AG04449 (cell line): ENCODE data around the gene SLC26A11.

ENCODE experiments used
- CTCF ChIA-PET: fragments of 350-600 bp; formaldehyde crosslinking; extraction: SDS; loops from one replicate; lab custom pipeline; 2021; ENCODE audit warnings: antibody characterized with exemption; lab: Yijun Ruan, JAX
- POLR2A ChIA-PET: fragments of 400-600, 350-600 bp; formaldehyde crosslinking; extraction: SDS; loops from one replicate; lab custom pipeline; 2020; ENCODE audit warnings: antibody characterized with exemption, inconsistent platforms; lab: Yijun Ruan, JAX
- DNase-seq: peaks from one replicate; pipeline ENCODE4 v3.0.0-alpha.2; 2010; ENCODE audit warnings: low read depth, low spot score
- H3K4me3 ChIP-seq: 2 replicates; pipeline ENCODE4 v1.5.1; 2011; ENCODE audit warnings: low read depth, mild to moderate bottlenecking, control low read depth, low read length
- TF ChIP-seq, protein P1 (sequence below): IDR thresholded peaks from one replicate; pipeline ENCODE4 v1.5.1; 2011; ENCODE audit warnings: mild to moderate bottlenecking, moderate library complexity, low read length, control low read depth, inconsistent platforms; ENCODE audit not compliant: insufficient read depth; ENCODE audit errors: missing control alignments

Gene SLC26A11

DNA sequence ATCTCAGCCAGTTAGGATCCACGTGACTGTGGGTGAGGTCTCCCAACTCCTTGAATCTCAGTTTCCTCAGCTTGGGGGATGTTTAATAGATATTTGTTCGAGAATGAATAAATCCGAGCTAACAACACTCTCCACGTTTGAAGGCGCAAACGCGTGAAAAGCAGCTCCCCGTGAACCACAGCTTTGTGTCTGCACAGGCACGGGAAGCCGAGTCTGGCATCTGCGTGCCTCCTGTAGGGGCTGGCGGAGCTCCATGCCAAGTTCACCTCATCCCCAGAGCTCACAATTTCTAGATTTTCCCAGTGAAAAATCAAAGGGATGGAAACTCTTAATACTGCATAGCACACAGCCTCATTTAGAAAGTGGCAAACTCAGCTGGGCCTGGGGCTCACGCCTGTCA is 14.4 kb upstream of the SLC26A11 start:
- TF ChIP-seq, protein P1, sequence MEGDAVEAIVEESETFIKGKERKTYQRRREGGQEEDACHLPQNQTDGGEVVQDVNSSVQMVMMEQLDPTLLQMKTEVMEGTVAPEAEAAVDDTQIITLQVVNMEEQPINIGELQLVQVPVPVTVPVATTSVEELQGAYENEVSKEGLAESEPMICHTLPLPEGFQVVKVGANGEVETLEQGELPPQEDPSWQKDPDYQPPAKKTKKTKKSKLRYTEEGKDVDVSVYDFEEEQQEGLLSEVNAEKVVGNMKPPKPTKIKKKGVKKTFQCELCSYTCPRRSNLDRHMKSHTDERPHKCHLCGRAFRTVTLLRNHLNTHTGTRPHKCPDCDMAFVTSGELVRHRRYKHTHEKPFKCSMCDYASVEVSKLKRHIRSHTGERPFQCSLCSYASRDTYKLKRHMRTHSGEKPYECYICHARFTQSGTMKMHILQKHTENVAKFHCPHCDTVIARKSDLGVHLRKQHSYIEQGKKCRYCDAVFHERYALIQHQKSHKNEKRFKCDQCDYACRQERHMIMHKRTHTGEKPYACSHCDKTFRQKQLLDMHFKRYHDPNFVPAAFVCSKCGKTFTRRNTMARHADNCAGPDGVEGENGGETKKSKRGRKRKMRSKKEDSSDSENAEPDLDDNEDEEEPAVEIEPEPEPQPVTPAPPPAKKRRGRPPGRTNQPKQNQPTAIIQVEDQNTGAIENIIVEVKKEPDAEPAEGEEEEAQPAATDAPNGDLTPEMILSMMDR: no peak
- no peak for DNase-seq
- POLR2A ChIA-PET: no interaction called here
- CTCF ChIA-PET: interaction anchor here (1.5 to 3.7 kb wide), 3 partner anchors 10 to 14 kb away, joined by 3 to 21 read pairs (median 4); no protein-coding TSS in a partner anchor
- no peak overlapping the region for H3K4me3 ChIP-seq

DNA sequence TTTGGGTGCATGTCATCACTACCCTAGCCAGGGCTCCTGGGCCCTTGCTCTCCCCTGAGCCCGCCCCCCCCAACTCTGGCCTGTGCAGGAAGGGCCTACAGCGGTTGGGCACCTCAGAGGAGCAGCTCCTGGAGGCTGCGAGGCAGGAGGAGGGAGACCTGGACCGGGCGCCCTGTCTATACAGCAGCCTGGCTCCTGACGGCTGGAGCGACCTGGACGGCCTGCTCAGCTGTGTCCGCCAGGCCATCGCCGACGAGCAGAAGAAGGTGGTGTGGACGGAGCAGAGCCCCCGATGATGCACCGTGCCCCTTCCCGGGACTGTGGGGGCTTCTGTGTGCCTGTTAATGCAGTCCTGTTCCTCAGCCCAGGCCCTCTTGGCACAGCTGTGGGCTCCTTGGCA is 12.2 kb upstream of the SLC26A11 start:
- DNase-seq: no peak
- ChIA-PET CTCF (interaction anchor here (3.7 kb wide), 1 partner anchor 12 kb away, joined by 21 read pairs; no protein-coding TSS in a partner anchor), POLR2A (interaction anchor here (0.6 kb wide), 1 partner anchor 18 kb away, joined by 3 read pairs; no protein-coding TSS in a partner anchor)
- H3K4me3 ChIP-seq: no peak overlapping the region
- TF ChIP-seq, protein P1: no peak

DNA sequence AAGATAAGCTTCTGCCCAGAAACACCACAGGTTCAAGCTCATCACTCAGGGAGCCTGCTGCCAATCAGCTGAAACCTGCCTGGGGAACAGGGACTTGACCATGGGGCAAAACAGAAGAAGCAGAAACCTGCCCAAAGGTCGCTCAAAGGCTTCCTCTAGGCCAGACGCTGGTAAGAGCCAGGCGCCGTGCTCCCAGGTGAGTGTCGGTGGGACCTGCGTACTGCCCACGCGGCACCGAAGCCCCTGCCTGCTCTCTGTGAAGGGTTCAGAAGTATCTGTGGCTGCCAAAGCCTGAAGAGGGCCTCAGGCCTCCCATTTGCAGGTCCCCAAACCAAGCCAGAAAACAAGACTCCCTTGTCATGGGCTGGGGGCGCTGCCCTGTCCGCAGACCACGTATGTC is 10.5 kb upstream of the SLC26A11 start:
- ChIA-PET POLR2A (no interaction called here), CTCF (interaction anchor here (0.7 kb wide), 1 partner anchor 14 kb away, joined by 3 read pairs; no protein-coding TSS in a partner anchor)
- TF ChIP-seq, protein P1: no peak
- no peak for DNase-seq
- no peak overlapping the region for H3K4me3 ChIP-seq

DNA sequence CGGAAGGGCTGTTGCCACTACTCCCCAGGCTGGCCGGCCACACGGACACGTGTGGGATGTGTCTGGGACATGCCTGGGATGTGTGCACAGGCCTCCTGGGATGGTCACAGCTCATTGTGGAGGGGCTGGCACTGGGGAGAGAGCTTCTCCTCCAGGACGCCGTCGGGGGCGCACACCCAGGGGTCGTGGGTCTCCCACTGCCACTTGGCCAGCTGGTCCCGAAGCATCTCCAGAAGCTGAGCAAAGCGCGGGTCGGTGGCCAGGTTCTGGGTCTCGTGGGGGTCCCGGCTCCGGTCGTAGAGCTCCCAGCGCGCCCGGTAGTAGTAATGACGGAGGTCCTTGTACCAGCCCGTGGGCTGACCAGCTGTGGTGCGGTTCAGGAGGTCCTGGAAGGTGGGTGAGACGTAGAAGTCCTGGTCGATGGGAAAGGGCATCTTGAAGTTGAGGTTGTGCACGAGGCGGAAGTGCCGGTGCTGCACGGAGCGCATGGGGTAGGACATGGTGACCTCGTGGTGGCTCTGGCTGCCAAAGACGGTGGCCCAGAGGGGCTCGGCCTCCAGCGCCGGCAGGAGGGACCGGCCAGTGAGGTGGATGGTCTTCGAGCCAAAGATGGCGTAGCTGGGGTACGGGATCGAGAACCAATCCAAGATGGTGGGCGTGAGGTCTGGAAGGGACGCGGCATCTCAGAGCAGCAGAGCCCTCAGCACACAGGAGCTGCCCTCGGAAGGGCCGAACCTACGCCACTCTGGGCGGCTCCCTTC is 9.7 kb upstream of the SLC26A11 start:
- TF ChIP-seq, protein P1: no peak
- POLR2A ChIA-PET: no interaction called here
- H3K4me3 ChIP-seq: no peak overlapping the region
- no peak for DNase-seq
- CTCF ChIA-PET: interaction anchor here (0.7 kb wide), 1 partner anchor 15 kb away, joined by 3 read pairs; no protein-coding TSS in a partner anchor

DNA sequence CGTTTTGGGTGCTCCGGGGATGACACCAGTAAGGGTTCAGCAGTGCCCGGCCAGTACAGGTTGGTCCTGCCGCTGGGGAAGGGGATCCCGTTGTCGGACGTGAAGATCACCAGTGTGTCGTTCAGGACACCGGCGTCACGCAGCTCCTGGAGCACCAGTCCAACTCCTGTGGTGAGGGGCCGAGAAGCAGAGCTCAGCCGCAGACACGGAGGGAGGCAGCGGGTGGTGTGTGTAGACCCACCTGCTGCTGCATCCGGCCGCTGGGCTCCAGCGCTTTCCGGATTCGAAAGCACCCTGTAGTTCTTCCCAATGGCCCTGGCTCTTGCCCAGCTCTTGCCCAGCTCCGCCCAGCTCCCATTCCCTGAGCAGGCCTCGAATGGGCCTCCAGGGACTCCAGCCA is 8.1 kb upstream of the SLC26A11 start:
- CTCF ChIA-PET: interaction anchor here (1.1 kb wide), 1 partner anchor 13 kb away, joined by 3 read pairs; no protein-coding TSS in a partner anchor
- DNase-seq: no peak
- TF ChIP-seq, protein P1: no peak
- no peak overlapping the region for H3K4me3 ChIP-seq
- POLR2A ChIA-PET: no interaction called here

DNA sequence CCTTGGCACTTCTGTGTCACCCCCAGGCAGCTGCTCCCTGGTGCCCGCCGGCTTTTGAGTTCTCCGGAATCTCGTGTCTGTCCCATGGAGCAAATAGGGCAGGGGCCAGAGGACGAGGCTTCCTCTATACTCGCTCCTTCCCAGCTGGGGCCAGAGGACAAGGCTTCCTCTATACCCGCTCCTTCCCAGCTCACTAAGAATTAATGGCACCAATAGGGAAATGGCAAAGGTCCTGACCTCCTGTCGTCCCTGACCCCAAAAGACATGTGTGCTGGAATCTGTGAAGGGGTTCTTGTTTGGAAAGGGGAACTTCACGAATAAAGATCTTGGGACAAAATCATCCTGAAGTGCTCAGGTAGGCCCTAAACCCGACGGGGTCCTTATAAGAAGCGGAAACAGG is 7.7 kb upstream of the SLC26A11 start:
- H3K4me3 ChIP-seq: no peak overlapping the region
- ChIA-PET CTCF (interaction anchor here (1.1 kb wide), 1 partner anchor 13 kb away, joined by 3 read pairs; no protein-coding TSS in a partner anchor), POLR2A (no interaction called here)
- DNase-seq: no peak
- TF ChIP-seq, protein P1: no peak
